NCI-H774 (cell line): ENCODE measurements around the gene CNKSR3.

Experiments used
- DNase-seq: peaks from one replicate; lab custom pipeline; 2025; lab: John Stamatoyannopoulos, UW

The CNKSR3 gene

GRCh38 chr6:154383273-154383672, 127.2 kb downstream of the CNKSR3 start:
- DNase-seq: no peak

DNA sequence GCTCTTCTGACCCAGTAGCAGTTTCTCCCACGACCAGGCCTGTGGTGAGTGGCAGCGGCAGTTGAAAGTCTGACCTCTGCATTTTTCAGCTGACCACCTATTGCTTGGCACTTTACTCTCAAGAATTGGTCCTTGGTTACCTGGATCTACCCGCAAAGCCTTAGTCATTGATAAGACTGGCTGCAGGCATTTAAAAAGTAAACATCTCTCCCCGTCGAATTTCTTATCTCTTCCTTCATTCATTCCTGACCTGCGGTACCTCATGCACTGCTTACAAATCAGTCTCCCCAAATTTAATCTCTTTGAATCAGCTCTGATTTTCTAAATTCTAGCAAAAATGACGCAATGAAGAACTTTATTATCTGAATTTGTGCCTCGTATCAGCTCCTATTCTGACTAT, 127.7 kb downstream of the CNKSR3 start:
- DNase-seq: no peak

DNA sequence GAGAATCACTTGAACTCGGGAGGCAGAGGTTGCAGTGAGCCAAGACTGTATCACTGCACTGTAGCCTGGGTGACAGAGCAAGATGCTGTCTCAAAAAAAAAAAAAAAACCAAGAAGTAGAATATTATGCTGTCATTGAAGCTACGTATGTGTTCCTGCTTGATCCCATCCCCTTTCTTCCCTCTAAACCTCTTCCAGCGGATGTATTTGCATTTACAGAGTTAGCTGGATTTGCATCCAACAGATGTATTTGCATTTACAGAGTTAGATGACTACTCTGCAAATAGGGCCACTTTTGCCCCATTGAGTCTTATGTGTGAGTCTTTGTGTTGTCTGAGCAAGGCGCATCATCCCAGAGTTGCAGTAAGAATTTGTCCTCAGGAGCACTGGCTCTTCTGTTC, 128.9 kb downstream of the CNKSR3 start:
- no peak for DNase-seq

GRCh38 chr6:154380741-154381140, 129.7 kb downstream of the CNKSR3 start:
- no peak for DNase-seq

DNA sequence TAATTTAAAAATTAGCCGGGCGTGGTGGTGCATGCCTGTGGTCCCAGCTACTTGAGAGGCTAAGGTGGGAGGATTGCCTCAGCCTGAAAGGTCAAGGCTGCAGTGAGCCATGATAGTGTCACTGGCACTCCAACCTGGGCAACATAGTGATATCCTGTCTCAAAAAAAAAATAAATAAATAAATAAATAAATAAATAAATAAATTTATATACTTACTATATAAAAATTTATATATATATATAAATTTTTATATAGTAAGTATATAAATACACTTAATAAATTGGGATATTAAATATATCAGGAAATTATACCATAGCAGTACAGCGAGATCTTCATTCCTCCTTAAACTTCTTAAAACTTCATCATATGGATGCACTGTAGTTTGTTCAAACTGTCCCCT, 130.9 kb downstream of the CNKSR3 start:
- no peak for DNase-seq

DNA sequence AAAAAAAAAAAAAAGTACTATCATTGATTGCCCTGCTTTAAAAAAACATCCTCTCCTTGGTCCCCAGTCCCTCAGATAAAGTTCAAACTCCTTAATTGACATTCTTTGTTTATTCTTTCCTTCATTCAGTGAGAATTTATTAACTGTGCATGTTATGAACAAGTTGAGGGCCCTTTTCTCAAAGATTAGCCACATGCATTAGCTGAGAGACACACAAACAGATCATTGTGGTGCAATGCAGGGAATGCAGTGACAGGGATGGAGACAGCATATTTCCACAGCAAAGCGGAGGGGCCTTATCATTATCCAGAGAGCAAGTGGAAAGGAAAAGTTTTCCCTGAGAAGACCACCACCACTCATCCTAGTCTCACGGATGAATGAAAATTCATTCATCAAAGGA, 132.0 kb downstream of the CNKSR3 start:
- no peak for DNase-seq

- DNase-seq: no peak
Observed at GRCh38 chr6:154377726-154378125, 132.8 kb downstream of the CNKSR3 start.

- no peak for DNase-seq
Observed at GRCh38 chr6:154373971-154374370, 136.5 kb downstream of the CNKSR3 start.

DNA sequence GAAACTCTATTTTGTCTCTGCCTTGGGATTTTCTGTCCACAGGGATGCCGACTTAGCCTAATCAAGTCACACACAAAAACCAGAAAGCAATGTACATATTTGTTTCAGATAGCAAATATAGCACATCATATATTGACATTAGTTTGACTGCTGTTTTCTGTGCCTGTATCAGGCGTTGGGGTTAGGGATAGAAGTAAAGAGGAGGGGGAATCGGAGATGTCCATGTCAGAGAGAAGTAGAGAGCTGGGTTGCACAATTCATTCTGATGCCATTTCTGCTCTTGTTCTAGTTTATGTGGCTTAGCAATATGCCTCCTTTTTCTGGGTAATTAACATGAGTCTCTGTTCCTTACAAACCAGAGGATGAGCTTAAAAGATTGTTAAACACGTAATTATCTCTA, 139.2 kb downstream of the CNKSR3 start:
- DNase-seq: no peak

GRCh38 chr6:154370545-154370944, 139.9 kb downstream of the CNKSR3 start:
- no peak for DNase-seq

- DNase-seq: no peak
Observed at GRCh38 chr6:154367839-154368695, 142.4 kb downstream of the CNKSR3 start.

DNA sequence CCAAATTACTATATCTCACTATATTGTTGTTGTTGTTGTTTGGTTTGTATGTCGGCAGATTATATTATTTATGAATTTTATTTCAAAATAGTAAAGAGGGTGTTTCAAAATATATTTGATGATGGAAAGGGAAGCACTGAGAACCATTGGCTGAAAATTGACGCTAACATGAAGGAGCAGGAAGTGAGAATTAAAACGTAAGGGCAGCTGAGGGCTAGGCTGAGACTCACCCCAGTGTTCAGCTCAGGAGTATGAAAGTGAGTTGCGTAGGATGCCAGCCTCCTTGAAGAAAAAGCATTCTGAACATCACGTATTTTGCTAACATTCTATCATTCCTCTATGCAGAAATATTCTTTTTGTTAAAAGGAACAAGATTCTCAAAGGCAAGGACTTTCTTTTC, 143.1 kb downstream of the CNKSR3 start:
- DNase-seq: no peak

- no peak for DNase-seq
Observed at GRCh38 chr6:154363821-154364220, 146.7 kb downstream of the CNKSR3 start.

GRCh38 chr6:154361476-154361875, 149.0 kb downstream of the CNKSR3 start:
- no peak for DNase-seq

GRCh38 chr6:154360476-154360875, 150.0 kb downstream of the CNKSR3 start:
- DNase-seq: no peak

GRCh38 chr6:154359679-154360078, 150.8 kb downstream of the CNKSR3 start:
- DNase-seq: no peak

DNA sequence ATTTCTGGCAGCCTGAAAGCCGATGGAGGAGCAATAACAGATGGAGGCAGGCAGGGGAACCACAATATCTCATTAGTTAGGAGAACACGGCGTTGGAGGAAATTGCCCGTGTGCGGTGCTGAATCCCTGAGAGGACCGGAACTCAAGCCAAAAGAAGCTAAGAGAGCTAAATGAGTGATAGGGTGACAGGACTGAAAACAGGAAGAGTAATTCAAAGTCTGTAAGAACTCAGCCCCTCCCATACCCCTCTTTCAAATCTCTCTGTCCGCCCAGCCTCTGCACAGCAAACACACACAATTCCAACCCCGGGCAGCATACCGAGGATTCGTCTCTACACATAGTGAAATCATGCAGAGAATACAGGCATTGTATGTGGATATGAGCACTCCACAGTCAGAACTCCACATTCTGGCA, 151.3 kb downstream of the CNKSR3 start:
- DNase-seq: no peak

GRCh38 chr6:154358019-154358545, 152.4 kb downstream of the CNKSR3 start:
- no peak for DNase-seq

DNA sequence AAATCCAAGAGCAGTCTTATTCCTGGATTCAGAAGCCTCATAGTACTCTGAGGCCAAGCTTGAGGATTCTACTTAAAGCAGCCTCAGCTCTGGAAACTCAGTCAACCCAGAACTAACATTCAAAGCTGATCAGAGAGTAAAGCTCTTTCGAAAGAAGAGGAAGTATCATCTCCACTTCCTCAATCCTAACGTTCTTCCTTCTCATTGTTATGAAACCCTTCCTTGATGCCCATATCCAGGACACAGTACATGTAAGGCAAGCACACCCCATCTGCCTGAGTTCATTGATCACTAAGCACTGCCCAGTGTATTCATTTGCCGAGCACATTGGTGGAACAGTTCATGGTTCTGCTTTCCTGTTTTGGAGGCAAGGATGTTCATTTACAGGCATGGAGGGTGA, 153.8 kb downstream of the CNKSR3 start, which contains the start of gene IPCEF1:
IPCEF1 (minus strand) TSS at position 114 of the 400 bp plus-strand sequence. CDS start 90,856 bp downstream, outside the sequence.
- no peak for DNase-seq

DNA sequence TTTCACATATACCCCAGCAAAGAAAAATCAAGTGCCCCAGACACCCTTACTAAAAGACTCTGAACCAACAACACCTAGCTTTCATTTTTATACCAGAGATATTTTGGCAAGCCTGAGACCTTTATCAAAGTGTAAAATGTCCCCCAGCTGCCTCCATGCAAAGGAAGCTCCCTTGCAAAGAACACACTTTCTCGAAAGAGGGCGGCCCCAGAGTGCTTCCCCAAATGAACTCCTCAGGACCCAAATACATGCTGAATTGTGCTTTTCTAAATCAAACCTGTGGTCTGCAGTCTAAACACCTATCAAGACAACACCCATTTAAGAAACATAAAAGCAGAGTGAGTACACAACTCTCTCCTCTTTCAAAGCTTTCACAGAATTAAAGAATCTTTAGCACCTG, 154.4 kb downstream of the CNKSR3 start:
- DNase-seq: no peak

DNA sequence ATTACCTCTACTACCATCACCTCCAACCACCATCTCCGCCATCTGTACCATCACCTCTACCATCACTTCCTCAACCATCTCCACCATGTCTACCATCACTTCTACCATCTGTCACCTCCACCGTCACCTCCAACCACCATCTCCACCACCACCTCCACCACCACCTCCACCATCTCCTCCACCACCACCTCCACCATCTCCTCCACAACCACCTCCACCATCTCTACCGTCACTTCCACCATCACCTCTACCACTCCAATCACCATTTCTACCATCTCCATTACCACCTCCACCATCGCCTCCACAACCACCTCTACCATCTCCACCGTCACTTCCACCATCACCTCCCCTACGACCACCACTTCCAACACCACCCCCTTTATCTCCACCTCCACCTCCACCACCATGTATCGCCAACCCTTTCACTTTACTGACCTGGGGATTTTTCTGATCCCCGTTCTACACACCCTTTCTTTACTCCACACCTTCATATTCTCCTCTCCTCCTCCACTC, 156.2 kb downstream of the CNKSR3 start:
- no peak for DNase-seq

GRCh38 chr6:154353626-154354025, 156.9 kb downstream of the CNKSR3 start:
- no peak for DNase-seq

DNA sequence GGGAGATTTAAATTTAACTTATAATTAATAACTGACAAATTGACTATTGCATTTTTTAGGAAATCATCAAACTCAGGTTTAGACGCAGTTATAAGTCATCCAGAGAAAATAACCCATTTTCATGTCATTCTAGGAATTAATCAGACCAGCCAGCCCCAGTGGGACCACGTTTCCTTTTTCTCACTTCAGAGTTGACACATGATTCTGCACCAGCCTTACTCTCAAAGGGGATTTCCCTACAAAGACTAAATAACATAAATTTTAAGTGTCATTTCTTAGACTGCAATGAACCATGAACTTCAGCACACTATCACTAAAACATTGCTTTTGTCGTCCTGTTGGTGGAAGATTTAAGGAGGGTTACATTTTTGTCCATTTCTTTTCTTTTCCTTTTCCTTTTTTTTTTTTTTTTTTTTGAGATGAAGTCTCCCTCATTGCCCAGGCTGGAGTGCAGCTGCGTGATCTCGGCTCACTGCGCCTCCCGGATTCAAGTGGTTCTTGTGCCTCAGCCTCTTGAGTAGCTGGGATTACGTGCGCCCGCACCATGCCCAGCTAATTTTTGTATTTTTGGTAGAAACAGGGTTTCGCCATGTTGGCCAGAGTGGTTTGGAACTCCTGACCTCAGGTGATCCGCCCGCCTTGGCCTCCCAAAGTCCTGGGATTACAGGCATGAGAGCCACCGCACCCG, 157.4 kb downstream of the CNKSR3 start:
- DNase-seq: no peak
